OCI-LY7 (cell line): ENCODE measurements around the gene EHBP1. TPM values are rescaled to one million over a fixed set of nuclear protein-coding genes. Genes with fewer than 3 reads are reported as not detected.

Experiments
- BruUV-seq: library from RNA; stranded (reverse); fragments of 400-500 nt; replicated peaks from 2 replicates; lab custom pipeline; 2021; lab: Mats Ljungman, UMichigan
- CTCF ChIA-PET: fragments of 300-600 bp; sonication (Branson Sonifier 250); formaldehyde crosslinking; loops from one replicate; lab custom pipeline; 2022; ENCODE audit warnings: antibody characterized with exemption; ENCODE audit not compliant: unreplicated experiment; lab: Charles Lee
- POLR2A ChIA-PET: fragments of 300-600 bp; sonication (Branson Sonifier 250); formaldehyde crosslinking; loops from one replicate; lab custom pipeline; 2022; ENCODE audit warnings: antibody characterized with exemption; lab: Charles Lee
- DNase-seq: peaks from one replicate; pipeline ENCODE4 v3.0.0-alpha.2; 2015; ENCODE audit warnings: low spot score
- H2AFZ ChIP-seq: fragments of 200-600 bp; sonication (generic), shearing (Covaris generic); 2 replicates; pipeline ENCODE4 v1.6.1; 2014; ENCODE audit warnings: mild to moderate bottlenecking, antibody characterized with exemption, low read length, moderate library complexity
- H3K27ac ChIP-seq: fragments of 200-600 bp; sonication (generic); 2 replicates; pipeline ENCODE4 v1.5.1; 2014; ENCODE audit warnings: mixed run types, low read depth, mild to moderate bottlenecking, moderate library complexity, low read length, inconsistent platforms; ENCODE audit not compliant: poor library complexity, severe bottlenecking
- H3K36me3 ChIP-seq: fragments of 200-600 bp; sonication (generic); 2 replicates; pipeline ENCODE4 v1.6.1; 2014; ENCODE audit warnings: mild to moderate bottlenecking, antibody characterized with exemption, low read length, moderate library complexity, mixed read lengths; ENCODE audit not compliant: insufficient read depth
- H3K4me1 ChIP-seq: fragments of 200-600 bp; sonication (generic); 2 replicates; pipeline ENCODE4 v1.5.1; 2014; ENCODE audit warnings: mild to moderate bottlenecking, low read length; ENCODE audit not compliant: insufficient read depth, poor library complexity, severe bottlenecking
- H3K4me2 ChIP-seq: fragments of 200-600 bp; sonication (generic); 2 replicates; pipeline ENCODE4 v1.6.1; 2014; ENCODE audit warnings: mild to moderate bottlenecking, low read length
- H3K4me3 ChIP-seq: fragments of 200-600 bp; sonication (generic); 2 replicates; pipeline ENCODE4 v1.5.1; 2014; ENCODE audit warnings: mild to moderate bottlenecking, low read depth, low read length; ENCODE audit not compliant: poor library complexity, severe bottlenecking
- H3K79me2 ChIP-seq: fragments of 200-600 bp; sonication (generic); 2 replicates; pipeline ENCODE4 v1.6.1; 2016; ENCODE audit warnings: low read depth, mild to moderate bottlenecking, low read length, moderate library complexity, mixed read lengths; ENCODE audit not compliant: insufficient read depth
- H3K9me2 ChIP-seq: fragments of 200-600 bp; sonication (generic); 2 replicates; pipeline ENCODE4 v1.6.1; 2016; ENCODE audit warnings: mild to moderate bottlenecking, low read length, mixed read lengths; ENCODE audit not compliant: insufficient read depth
- H3K9me3 ChIP-seq: fragments of 200-600 bp; sonication (generic); 2 replicates; pipeline ENCODE4 v1.6.1; 2014; ENCODE audit warnings: mild to moderate bottlenecking, mixed run types, low read length, mixed read lengths
- H4K20me1 ChIP-seq: fragments of 200-600 bp; sonication (generic); 2 replicates; pipeline ENCODE4 v1.6.1; 2014; ENCODE audit warnings: mild to moderate bottlenecking, antibody characterized with exemption, low read length, moderate library complexity, mixed read lengths; ENCODE audit not compliant: insufficient read depth
- EZH2phosphoT487 ChIP-seq: fragments of 200-600 bp; sonication (generic); IDR thresholded peaks from 2 replicates; pipeline ENCODE4 v1.6.1; 2018; ENCODE audit warnings: low read depth, borderline replicate concordance, mild to moderate bottlenecking, mixed run types, antibody characterized with exemption, low read length, moderate library complexity, mixed read lengths
- intact Hi-C: fragments of 100-400 bp; cut with micrococcal nuclease; formaldehyde crosslinking; loops from one replicate; pipeline ENCODE4 v1.10.0; 2022; ENCODE audit not compliant: unreplicated experiment
- total RNA-seq, 2 experiments: library from RNA; depleted of rRNA in 1 of 2; stranded (reverse); fragments of >200 nt in 1 of 2; shearing (Covaris generic) in 1 of 2; gene quantifications; 2 replicates each; pipeline ENCODE4 v1.2.3, GENCODE V29; 2014 to 2022
- TF ChIP-seq, protein P1 (sequence below): fragments of 200-600 bp; sonication (generic); conservative IDR thresholded peaks from 2 replicates; pipeline ENCODE4 v1.5.1; 2014; ENCODE audit warnings: mild to moderate bottlenecking, antibody characterized with exemption, low read length, moderate library complexity, mixed read lengths

Gene EHBP1
- total RNA-seq, 2 experiments from 2014 or later: 26.8 to 34.1 TPM

DNA sequence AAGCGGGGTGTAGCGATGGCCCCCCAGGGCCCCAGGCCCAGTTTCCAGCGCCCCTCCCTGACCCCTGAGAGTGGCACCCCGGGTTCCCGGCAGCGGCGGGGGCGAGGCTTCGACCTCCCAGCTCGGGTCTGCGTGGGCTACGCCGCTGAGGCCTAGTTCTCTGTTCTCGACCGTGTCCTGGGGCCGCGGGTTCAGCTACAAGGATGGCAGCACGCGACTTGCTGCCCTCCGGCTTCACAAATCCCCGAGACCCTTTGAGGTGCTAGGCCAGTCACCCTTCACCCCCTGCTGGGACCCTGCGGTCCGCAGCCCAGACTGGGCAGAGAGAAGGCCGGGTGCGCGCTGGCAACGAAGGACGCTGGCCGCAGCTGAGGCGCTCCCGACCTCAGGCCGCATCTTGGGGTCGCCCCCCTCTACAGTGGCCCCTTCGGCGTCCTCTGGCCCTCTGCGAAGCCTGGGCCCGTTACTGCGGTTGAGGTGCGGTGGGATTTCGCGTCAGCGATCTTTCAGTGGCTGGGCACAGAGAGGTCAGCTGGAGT lies 346.4 kb downstream of the EHBP1 start:
- H3K79me2 ChIP-seq: no peaks in the 10 kb centered on the region
- H3K9me3 ChIP-seq: no peaks in the 10 kb centered on the region
- CTCF ChIA-PET: no interaction called here
- no peak overlapping the region for H3K4me3 ChIP-seq
- H4K20me1 ChIP-seq: no peaks in the 10 kb centered on the region
- POLR2A ChIA-PET: no interaction called here
- TF ChIP-seq, protein P1, sequence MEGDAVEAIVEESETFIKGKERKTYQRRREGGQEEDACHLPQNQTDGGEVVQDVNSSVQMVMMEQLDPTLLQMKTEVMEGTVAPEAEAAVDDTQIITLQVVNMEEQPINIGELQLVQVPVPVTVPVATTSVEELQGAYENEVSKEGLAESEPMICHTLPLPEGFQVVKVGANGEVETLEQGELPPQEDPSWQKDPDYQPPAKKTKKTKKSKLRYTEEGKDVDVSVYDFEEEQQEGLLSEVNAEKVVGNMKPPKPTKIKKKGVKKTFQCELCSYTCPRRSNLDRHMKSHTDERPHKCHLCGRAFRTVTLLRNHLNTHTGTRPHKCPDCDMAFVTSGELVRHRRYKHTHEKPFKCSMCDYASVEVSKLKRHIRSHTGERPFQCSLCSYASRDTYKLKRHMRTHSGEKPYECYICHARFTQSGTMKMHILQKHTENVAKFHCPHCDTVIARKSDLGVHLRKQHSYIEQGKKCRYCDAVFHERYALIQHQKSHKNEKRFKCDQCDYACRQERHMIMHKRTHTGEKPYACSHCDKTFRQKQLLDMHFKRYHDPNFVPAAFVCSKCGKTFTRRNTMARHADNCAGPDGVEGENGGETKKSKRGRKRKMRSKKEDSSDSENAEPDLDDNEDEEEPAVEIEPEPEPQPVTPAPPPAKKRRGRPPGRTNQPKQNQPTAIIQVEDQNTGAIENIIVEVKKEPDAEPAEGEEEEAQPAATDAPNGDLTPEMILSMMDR: no peak
- no peak for TF ChIP-seq EZH2phosphoT487
- no peaks in the 10 kb centered on the region for H3K36me3 ChIP-seq
- H2AFZ ChIP-seq: peak overlapping the region; percentile 79; the same call in 1 of the 2 replicates
- DNase-seq: no peak
- no TSS peak for BruUV-seq
- peak overlapping the region; percentile 84; the same call in 1 of the 2 replicates for H3K4me2 ChIP-seq
- H3K4me1 ChIP-seq: peaks cover 5% of the 10 kb centered on the region
- H3K27ac ChIP-seq: no peak overlapping the region
- intact Hi-C loops: no loop called here
- no peaks in the 10 kb centered on the region for H3K9me2 ChIP-seq

DNA sequence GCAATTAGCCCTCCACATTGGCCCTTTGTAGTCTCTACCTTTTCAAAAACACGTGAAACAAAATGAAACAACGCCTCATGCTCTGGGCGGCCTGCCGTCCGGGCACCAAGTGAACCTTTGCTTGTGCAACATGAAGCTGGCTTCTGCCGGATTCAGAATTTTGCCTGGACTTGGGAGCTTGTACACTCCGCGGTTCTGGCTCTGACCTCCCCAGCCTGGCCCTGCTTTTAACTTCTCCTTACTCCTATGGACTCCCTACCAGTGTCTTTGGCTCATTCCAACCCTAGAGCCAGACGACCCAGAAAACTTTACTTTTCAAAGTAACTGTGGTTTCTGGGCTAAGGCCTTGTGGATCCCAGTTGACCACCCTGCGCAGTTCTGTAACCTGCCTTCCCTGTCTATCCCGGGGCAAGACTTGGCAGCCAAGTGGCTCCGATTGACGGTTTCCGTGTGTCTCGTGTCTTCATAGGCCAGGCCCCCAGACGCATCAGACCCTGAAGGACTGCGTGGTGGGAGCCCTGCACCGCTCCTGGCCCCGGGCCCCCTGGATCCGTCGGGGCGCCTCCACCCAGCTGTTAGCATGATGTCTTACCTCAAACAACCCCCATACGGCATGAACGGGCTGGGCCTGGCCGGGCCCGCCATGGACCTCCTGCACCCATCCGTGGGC lies 347.0 kb downstream of the EHBP1 start:
- Histone ChIP-seq H2AFZ (no peak overlapping the region), H3K4me1 (peaks cover 5% of the 10 kb centered on the region), H3K9me2 (no peaks in the 10 kb centered on the region), H3K36me3 (no peaks in the 10 kb centered on the region), H3K79me2 (no peaks in the 10 kb centered on the region), H3K4me2 (no peak overlapping the region), H3K4me3 (no peak overlapping the region), H3K9me3 (no peaks in the 10 kb centered on the region), H3K27ac (no peak overlapping the region), H4K20me1 (no peaks in the 10 kb centered on the region)
- intact Hi-C loops: no loop called here
- no peak for TF ChIP-seq EZH2phosphoT487
- TF ChIP-seq, protein P1: no peak
- no TSS peak for BruUV-seq
- no peak for DNase-seq
- ChIA-PET POLR2A (no interaction called here), CTCF (no interaction called here)
